HG03196 (cell line): ENCODE results near the gene NCAM2.

Experiments
- ATAC-seq: cut with Tn5 transposase; IDR thresholded peaks from one replicate; pipeline ENCODE4 v1.9.1; 2021; ENCODE audit not compliant: unreplicated experiment

The NCAM2 gene

GRCh38 chr21:21165063-21165645 is 166.9 kb downstream of the NCAM2 start:
- ATAC-seq, result no peak

- ATAC-seq, result no peak
Measured at GRCh38 chr21:21174676-21175075, 176.5 kb downstream of the NCAM2 start.

GRCh38 chr21:21175798-21176334 is 177.7 kb downstream of the NCAM2 start:
- ATAC-seq, result no peak

GRCh38 chr21:21177353-21177986 is 179.3 kb downstream of the NCAM2 start:
- no peak for ATAC-seq

- no peak for ATAC-seq
Measured at GRCh38 chr21:21179619-21180298, 181.6 kb downstream of the NCAM2 start.

GRCh38 chr21:21182401-21183010 is 184.3 kb downstream of the NCAM2 start:
- no peak for ATAC-seq

GRCh38 chr21:21183092-21183491 is 184.9 kb downstream of the NCAM2 start:
- no peak for ATAC-seq

- ATAC-seq, result no peak
Measured at GRCh38 chr21:21184771-21185528, 186.7 kb downstream of the NCAM2 start.

- no peak for ATAC-seq
Measured at GRCh38 chr21:21187579-21187978, 189.4 kb downstream of the NCAM2 start.

GRCh38 chr21:21188513-21189195 is 190.4 kb downstream of the NCAM2 start:
- no peak for ATAC-seq

- ATAC-seq, result no peak
Measured at GRCh38 chr21:21195417-21195943, 197.3 kb downstream of the NCAM2 start.

GRCh38 chr21:21196087-21196486 is 197.9 kb downstream of the NCAM2 start:
- no peak for ATAC-seq

GRCh38 chr21:21196848-21197247 is 198.6 kb downstream of the NCAM2 start:
- ATAC-seq, result no peak

GRCh38 chr21:21199342-21200102 is 201.3 kb downstream of the NCAM2 start:
- no peak for ATAC-seq

GRCh38 chr21:21200103-21200938 is 202.1 kb downstream of the NCAM2 start:
- no peak for ATAC-seq

GRCh38 chr21:21200939-21201615 is 202.9 kb downstream of the NCAM2 start:
- ATAC-seq, result no peak

GRCh38 chr21:21203822-21204339 is 205.7 kb downstream of the NCAM2 start:
- no peak for ATAC-seq
